Measurements from ENCODE around the gene UNC79. TPM values are rescaled to one million over a fixed set of nuclear protein-coding genes. Genes with fewer than 3 reads are reported as not detected.

The UNC79 gene
- total RNA-seq, 1 donor from 2014 or later = 0.03 TPM

DNA sequence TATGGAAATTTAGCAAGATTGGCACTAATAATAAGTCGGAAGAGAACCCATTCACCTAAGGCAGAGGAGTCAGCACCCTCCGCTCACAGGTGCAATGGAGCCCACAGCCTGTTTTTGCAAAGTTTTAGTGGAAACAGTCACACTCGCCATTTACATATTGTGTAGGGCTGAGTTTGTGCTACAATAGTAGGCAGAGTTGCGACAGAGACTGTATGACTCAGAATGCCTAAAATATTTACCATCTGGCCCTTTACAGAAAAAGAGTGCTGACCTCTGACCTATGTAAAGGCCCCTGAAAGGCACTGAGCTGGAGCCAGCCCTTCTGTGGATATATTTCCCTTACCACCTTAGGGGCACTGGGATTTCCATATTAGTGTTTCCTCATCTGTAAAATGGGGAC is 278.5 kb downstream of the UNC79 start:
- no peaks in the 10 kb centered on the region for H3K9me3 Mint-ChIP-seq
- intact Hi-C loops (cut with micrococcal nuclease) = no loop called here
- H3K27ac Mint-ChIP-seq = no peak overlapping the region
- H3K27me3 Mint-ChIP-seq (ENCODE audit: insufficient read depth) = no peaks in the 10 kb centered on the region
- DNase-seq (ENCODE audit: low spot score) = no peak
- H3K36me3 Mint-ChIP-seq (ENCODE audit: low read depth) = no peaks in the 10 kb centered on the region
- no peak overlapping the region for H3K4me3 Mint-ChIP-seq
- no peaks in the 10 kb centered on the region for H3K4me1 Mint-ChIP-seq (ENCODE audit: low read depth)

- no peaks in the 10 kb centered on the region for H3K36me3 Mint-ChIP-seq (ENCODE audit: low read depth)
- H3K4me1 Mint-ChIP-seq (ENCODE audit: low read depth) = no peaks in the 10 kb centered on the region
- no peak overlapping the region for H3K4me3 Mint-ChIP-seq
- H3K9me3 Mint-ChIP-seq = no peaks in the 10 kb centered on the region
- intact Hi-C loops (cut with micrococcal nuclease) = no loop called here
- H3K27me3 Mint-ChIP-seq (ENCODE audit: insufficient read depth) = no peaks in the 10 kb centered on the region
- H3K27ac Mint-ChIP-seq = no peak overlapping the region
- no peak for DNase-seq (ENCODE audit: low spot score)
These were observed 281.5 kb downstream of the UNC79 start for GRCh38 chr14:93712079-93712837.

- DNase-seq (ENCODE audit: low spot score) = no peak
- H3K27ac Mint-ChIP-seq = no peak overlapping the region
- intact Hi-C loops (cut with micrococcal nuclease) = no loop called here
- no peaks in the 10 kb centered on the region for H3K9me3 Mint-ChIP-seq
- no peaks in the 10 kb centered on the region for H3K27me3 Mint-ChIP-seq (ENCODE audit: insufficient read depth)
- H3K36me3 Mint-ChIP-seq (ENCODE audit: low read depth) = no peaks in the 10 kb centered on the region
- no peak overlapping the region for H3K4me3 Mint-ChIP-seq
- no peaks in the 10 kb centered on the region for H3K4me1 Mint-ChIP-seq (ENCODE audit: low read depth)
These were observed 282.3 kb downstream of the UNC79 start for GRCh38 chr14:93712838-93713724.

GRCh38 chr14:93713726-93714405 is 283.1 kb downstream of the UNC79 start:
- no peaks in the 10 kb centered on the region for H3K9me3 Mint-ChIP-seq
- H3K36me3 Mint-ChIP-seq (ENCODE audit: low read depth) = no peaks in the 10 kb centered on the region
- intact Hi-C loops (cut with micrococcal nuclease) = no loop called here
- H3K4me1 Mint-ChIP-seq (ENCODE audit: low read depth) = no peaks in the 10 kb centered on the region
- no peak overlapping the region for H3K4me3 Mint-ChIP-seq
- no peaks in the 10 kb centered on the region for H3K27me3 Mint-ChIP-seq (ENCODE audit: insufficient read depth)
- no peak for DNase-seq (ENCODE audit: low spot score)
- H3K27ac Mint-ChIP-seq = no peak overlapping the region

- Mint-ChIP-seq H3K4me1 (ENCODE audit: low read depth) (no peaks in the 10 kb centered on the region), H3K27ac (no peak overlapping the region)
These were observed 283.9 kb downstream of the UNC79 start for GRCh38 chr14:93714605-93715004.

GRCh38 chr14:93715279-93715927 is 284.7 kb downstream of the UNC79 start:
- intact Hi-C loops (cut with micrococcal nuclease) = no loop called here
- DNase-seq (ENCODE audit: low spot score) = no peak
- no peak overlapping the region for H3K4me3 Mint-ChIP-seq
- H3K9me3 Mint-ChIP-seq = no peaks in the 10 kb centered on the region
- H3K36me3 Mint-ChIP-seq (ENCODE audit: low read depth) = no peaks in the 10 kb centered on the region
- H3K4me1 Mint-ChIP-seq (ENCODE audit: low read depth) = no peaks in the 10 kb centered on the region
- no peak overlapping the region for H3K27ac Mint-ChIP-seq
- H3K27me3 Mint-ChIP-seq (ENCODE audit: insufficient read depth) = no peaks in the 10 kb centered on the region

More at GRCh38 chr14:93714605-93715004, 283.9 kb downstream of the UNC79 start:
- DNase-seq (ENCODE audit: low spot score) = no peak
- H3K9me3 Mint-ChIP-seq = no peaks in the 10 kb centered on the region
- H3K36me3 Mint-ChIP-seq (ENCODE audit: low read depth) = no peaks in the 10 kb centered on the region
- no peaks in the 10 kb centered on the region for H3K27me3 Mint-ChIP-seq (ENCODE audit: insufficient read depth)
- intact Hi-C loops (cut with micrococcal nuclease) = no loop called here
- H3K4me3 Mint-ChIP-seq = no peak overlapping the region

DNA sequence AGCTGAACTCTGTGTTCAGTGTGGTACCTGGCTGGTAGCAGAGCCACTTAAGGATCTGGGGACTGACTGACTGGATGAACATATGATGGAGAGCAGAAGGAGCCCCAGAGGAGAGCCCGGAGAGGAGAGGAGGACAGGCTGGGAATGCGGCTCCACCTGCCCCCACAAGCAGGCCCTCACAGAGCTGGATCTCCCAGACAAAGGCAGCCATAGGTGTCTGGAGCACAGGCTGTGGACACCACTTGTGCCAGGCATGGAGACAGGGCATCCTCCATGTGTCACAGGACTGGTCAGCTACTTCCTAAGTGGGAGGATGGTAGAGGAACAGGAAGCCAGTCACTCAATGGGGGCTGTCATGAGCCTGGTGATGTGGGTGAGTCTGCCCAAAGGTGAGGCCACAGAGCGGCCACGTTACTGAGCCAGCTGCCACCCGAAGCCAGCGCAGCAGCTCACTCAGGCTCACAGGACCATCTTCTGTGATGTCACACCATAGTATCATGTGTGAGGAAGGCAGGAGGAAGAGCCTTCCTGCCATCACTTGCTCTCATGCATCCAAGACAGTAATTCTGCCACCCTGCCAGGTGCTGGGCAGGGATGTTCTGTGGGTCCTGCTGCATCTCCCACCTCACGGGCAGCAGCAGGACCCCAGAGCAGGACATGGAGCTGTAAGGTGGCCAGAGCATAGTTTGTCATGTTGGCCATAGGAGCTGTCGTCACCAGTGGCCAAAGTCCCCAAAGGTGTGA is 285.4 kb downstream of the UNC79 start:
- Mint-ChIP-seq H3K4me1 (ENCODE audit: low read depth) (no peaks in the 10 kb centered on the region), H3K36me3 (ENCODE audit: low read depth) (no peaks in the 10 kb centered on the region), H3K9me3 (no peaks in the 10 kb centered on the region), H3K4me3 (no peak overlapping the region), H3K27ac (no peak overlapping the region), H3K27me3 (ENCODE audit: insufficient read depth) (no peaks in the 10 kb centered on the region)
- no peak for DNase-seq (ENCODE audit: low spot score)
- intact Hi-C loops (cut with micrococcal nuclease) = no loop called here

GRCh38 chr14:93716746-93717667 is 286.3 kb downstream of the UNC79 start:
- H3K36me3 Mint-ChIP-seq (ENCODE audit: low read depth) = no peaks in the 10 kb centered on the region
- no peaks in the 10 kb centered on the region for H3K9me3 Mint-ChIP-seq

GRCh38 chr14:93717668-93718320 is 287.1 kb downstream of the UNC79 start:
- no peak overlapping the region for H3K27ac Mint-ChIP-seq
- no peak for DNase-seq (ENCODE audit: low spot score)
- H3K36me3 Mint-ChIP-seq (ENCODE audit: low read depth) = no peaks in the 10 kb centered on the region
- H3K4me1 Mint-ChIP-seq (ENCODE audit: low read depth) = no peaks in the 10 kb centered on the region
- intact Hi-C loops (cut with micrococcal nuclease) = no loop called here
- no peaks in the 10 kb centered on the region for H3K9me3 Mint-ChIP-seq
- H3K27me3 Mint-ChIP-seq (ENCODE audit: insufficient read depth) = no peaks in the 10 kb centered on the region
- H3K4me3 Mint-ChIP-seq = no peak overlapping the region

More at GRCh38 chr14:93716746-93717667, 286.3 kb downstream of the UNC79 start:
- Mint-ChIP-seq H3K4me3 (no peak overlapping the region), H3K27ac (no peak overlapping the region), H3K27me3 (ENCODE audit: insufficient read depth) (no peaks in the 10 kb centered on the region), H3K4me1 (ENCODE audit: low read depth) (no peaks in the 10 kb centered on the region)
- no peak for DNase-seq (ENCODE audit: low spot score)
- intact Hi-C loops (cut with micrococcal nuclease) = no loop called here

DNA sequence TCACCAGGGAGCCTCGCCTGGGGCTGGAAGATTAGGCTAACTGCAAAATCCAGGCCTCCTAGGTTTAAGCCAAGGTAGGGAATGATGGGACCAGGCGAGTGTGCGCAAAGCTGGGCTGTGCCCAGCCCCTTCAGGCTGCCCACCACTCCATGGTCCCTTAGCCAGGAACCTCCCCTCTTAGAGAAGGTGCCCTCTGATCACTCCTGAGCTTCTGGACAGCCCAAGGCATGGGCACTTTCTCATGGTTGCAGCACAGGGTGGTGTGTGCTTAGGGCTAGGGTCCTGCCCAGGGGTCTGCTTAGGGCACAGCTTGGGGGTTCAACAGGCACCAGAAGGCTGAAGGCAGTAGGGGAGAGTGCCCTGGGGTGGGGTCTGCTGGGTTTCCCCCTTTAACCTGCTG is 288.5 kb downstream of the UNC79 start:
- Mint-ChIP-seq H3K27me3 (ENCODE audit: insufficient read depth) (no peaks in the 10 kb centered on the region), H3K4me3 (no peak overlapping the region), H3K9me3 (no peaks in the 10 kb centered on the region), H3K27ac (no peak overlapping the region), H3K36me3 (ENCODE audit: low read depth) (no peaks in the 10 kb centered on the region), H3K4me1 (ENCODE audit: low read depth) (no peaks in the 10 kb centered on the region)
- intact Hi-C loops (cut with micrococcal nuclease) = no loop called here
- no peak for DNase-seq (ENCODE audit: low spot score)

All from activated T-helper 1 cell treated with anti-CD3 and anti-CD28 coated beads, Interleukin-12 subunit alpha, Interleukin-12 subunit beta, Interleukin-2, Interleukin-4 antibody, amounts not matched to agents 30 ng/mL and 10 ng/mL and 1 ng/mL, durations not matched to agents 14 hours and 24 hours and 36 hours (primary cell).